Measurements from ENCODE around the gene AAR2. TPM values are rescaled to one million over a fixed set of nuclear protein-coding genes. Genes with fewer than 3 reads are reported as not detected.

The AAR2 gene
- total and polyA plus RNA-seq, 4 donors, result 14.1 to 17.9 (median 17.4) TPM

DNA sequence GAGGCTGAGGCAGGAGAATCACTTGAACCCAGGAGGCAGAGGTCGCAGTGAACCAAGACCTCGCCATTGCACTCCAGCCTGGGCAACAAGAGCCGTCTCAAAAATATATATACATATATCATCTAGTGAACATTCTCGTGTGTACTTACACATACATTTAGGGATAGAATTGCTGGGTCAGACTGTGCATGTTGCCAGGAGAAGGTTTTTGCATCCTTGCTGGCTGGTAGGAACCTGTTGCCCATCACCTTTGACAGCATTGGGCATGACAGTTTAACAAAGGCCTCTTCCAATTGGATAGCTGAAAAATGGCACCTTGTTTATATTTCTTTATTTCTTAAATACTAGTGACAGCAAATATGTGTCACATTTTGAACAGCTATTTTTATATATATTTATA is 5.4 kb downstream of the AAR2 start:
- Histone ChIP-seq H3K36me3 (ENCODE audit: control insufficient read depth in 4 of 4, insufficient read depth in 3 of 4, low read depth in 1 of 4, low read length in 3 of 4) (peaks cover 9 to 53% (median 43%) of the 10 kb centered on the region in 4 donors), H3K9me3 (ENCODE audit: control insufficient read depth in 4 of 4, low read length in 3 of 4) (no peaks in the 10 kb centered on the region), H3K4me1 (ENCODE audit: control insufficient read depth in 4 of 4, insufficient read depth in 4 of 4, low read length in 3 of 4) (peaks cover 5 to 20% (median 16%) of the 10 kb centered on the region in 4 donors), H3K27ac (ENCODE audit: low read depth in 1 of 2, low read length in 2 of 2) (no peak overlapping the region), H3K9ac (ENCODE audit: low read depth in 1 of 2, low read length in 2 of 2) (no peak overlapping the region), H3K27me3 (ENCODE audit: control insufficient read depth in 4 of 4, insufficient read depth in 4 of 4, low read length in 3 of 4) (no peaks in the 10 kb centered on the region), H3K4me3 (ENCODE audit: low read depth in 1 of 3, low read length in 3 of 3) (no peak overlapping the region)
- WGBS, result 96% methylated on average over 4 of the region's 4 CpGs
- no peak for DNase-seq (ENCODE audit: low spot score)
- TF ChIP-seq NR2F2 (IDR thresholded peaks at IDR 0.05), result no peak
- no peak for TF ChIP-seq EGR1 (IDR thresholded peaks at IDR 0.05; ENCODE audit: low read depth in 2 of 2)
- no peak for TF ChIP-seq FOXA2 (IDR thresholded peaks at IDR 0.05)
- TF ChIP-seq, protein P1, sequence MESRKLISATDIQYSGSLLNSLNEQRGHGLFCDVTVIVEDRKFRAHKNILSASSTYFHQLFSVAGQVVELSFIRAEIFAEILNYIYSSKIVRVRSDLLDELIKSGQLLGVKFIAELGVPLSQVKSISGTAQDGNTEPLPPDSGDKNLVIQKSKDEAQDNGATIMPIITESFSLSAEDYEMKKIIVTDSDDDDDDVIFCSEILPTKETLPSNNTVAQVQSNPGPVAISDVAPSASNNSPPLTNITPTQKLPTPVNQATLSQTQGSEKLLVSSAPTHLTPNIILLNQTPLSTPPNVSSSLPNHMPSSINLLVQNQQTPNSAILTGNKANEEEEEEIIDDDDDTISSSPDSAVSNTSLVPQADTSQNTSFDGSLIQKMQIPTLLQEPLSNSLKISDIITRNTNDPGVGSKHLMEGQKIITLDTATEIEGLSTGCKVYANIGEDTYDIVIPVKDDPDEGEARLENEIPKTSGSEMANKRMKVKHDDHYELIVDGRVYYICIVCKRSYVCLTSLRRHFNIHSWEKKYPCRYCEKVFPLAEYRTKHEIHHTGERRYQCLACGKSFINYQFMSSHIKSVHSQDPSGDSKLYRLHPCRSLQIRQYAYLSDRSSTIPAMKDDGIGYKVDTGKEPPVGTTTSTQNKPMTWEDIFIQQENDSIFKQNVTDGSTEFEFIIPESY (IDR thresholded peaks at IDR 0.05), result no peak
- TF ChIP-seq HNF4G (IDR thresholded peaks at IDR 0.05), result no peak

DNA sequence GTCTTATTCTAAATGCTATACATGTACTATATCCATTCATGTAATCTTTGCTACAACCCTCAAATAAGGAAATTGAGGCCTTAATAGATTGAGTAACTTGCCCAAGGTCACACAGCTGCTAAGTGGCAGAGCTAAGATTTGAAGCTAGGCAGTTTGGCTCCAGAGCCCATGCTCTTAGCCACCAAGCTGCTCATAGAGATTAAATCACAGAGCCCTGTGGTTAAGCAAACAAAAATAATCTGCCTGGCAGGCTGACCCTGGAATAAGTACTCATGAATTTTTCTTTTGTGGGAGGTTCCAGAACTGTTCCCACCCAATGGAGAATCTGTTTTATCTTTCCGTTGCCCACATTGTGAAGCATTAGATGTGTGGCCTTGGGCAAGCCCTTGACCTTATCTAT is 7.4 kb downstream of the AAR2 start:
- Histone ChIP-seq H3K4me1 (ENCODE audit: control insufficient read depth in 4 of 4, insufficient read depth in 4 of 4, low read length in 3 of 4) (peaks cover 0 to 2% (median 1%) of the 10 kb centered on the region in 4 donors), H3K9ac (ENCODE audit: low read depth in 1 of 2, low read length in 2 of 2) (no peak overlapping the region), H3K4me3 (ENCODE audit: low read depth in 1 of 3, low read length in 3 of 3) (no peak overlapping the region), H3K27me3 (ENCODE audit: control insufficient read depth in 4 of 4, insufficient read depth in 4 of 4, low read length in 3 of 4) (no peaks in the 10 kb centered on the region), H3K36me3 (ENCODE audit: control insufficient read depth in 4 of 4, insufficient read depth in 3 of 4, low read depth in 1 of 4, low read length in 3 of 4) (peaks cover 9 to 66% (median 51%) of the 10 kb centered on the region in 4 donors), H3K9me3 (ENCODE audit: control insufficient read depth in 4 of 4, low read length in 3 of 4) (no peaks in the 10 kb centered on the region), H3K27ac (ENCODE audit: low read depth in 1 of 2, low read length in 2 of 2) (no peak overlapping the region)
- WGBS, result 85% methylated on average over 1 of the region's 1 CpG
- no peak for DNase-seq (ENCODE audit: low spot score)
- TF ChIP-seq FOXA1 (IDR thresholded peaks at IDR 0.05), result no peak
- TF ChIP-seq NR2F2 (IDR thresholded peaks at IDR 0.05), result no peak

DNA sequence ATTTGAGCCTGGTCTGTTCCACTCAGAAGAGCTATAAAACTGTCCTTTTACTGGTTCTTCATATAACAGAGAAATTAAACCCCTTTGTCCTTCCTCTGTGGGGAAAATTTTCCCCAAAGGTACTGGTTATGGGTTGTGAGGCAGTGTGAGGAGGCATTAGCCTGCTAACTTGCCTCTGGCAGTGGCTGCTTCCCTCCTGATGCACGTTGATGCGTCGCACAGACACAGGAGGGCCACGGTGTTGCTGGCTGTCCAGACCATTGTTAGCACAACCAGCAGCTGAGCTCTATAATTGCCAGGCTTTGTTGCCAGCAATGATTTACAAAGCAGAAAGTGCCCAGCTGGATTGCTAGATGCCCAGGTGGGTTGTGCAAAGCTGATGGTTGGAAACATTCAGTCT is 10.1 kb downstream of the AAR2 start:
- TF ChIP-seq, protein P2, sequence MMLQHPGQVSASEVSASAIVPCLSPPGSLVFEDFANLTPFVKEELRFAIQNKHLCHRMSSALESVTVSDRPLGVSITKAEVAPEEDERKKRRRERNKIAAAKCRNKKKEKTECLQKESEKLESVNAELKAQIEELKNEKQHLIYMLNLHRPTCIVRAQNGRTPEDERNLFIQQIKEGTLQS (IDR thresholded peaks at IDR 0.05), result no peak
- TF ChIP-seq FOXA1 (IDR thresholded peaks at IDR 0.05), result no peak
- no peak for TF ChIP-seq EGR1 (IDR thresholded peaks at IDR 0.05; ENCODE audit: low read depth in 2 of 2)
- TF ChIP-seq HNF4G (IDR thresholded peaks at IDR 0.05), result no peak
- no peak for TF ChIP-seq SP1 (IDR thresholded peaks at IDR 0.05)
- TF ChIP-seq, protein P1 (IDR thresholded peaks at IDR 0.05), result no peak
- no peak for TF ChIP-seq HNF4A (conservative IDR thresholded peaks at IDR 0.05)
- no peak for TF ChIP-seq TAF1 (conservative IDR thresholded peaks at IDR 0.05)
- no peak for TF ChIP-seq JUND (IDR thresholded peaks at IDR 0.05)
- no peak for TF ChIP-seq NR2F2 (IDR thresholded peaks at IDR 0.05)
- TF ChIP-seq, protein P3, sequence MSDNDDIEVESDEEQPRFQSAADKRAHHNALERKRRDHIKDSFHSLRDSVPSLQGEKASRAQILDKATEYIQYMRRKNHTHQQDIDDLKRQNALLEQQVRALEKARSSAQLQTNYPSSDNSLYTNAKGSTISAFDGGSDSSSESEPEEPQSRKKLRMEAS (IDR thresholded peaks at IDR 0.05), result no peak
- Histone ChIP-seq H3K27me3 (ENCODE audit: control insufficient read depth in 4 of 4, insufficient read depth in 4 of 4, low read length in 3 of 4) (no peaks in the 10 kb centered on the region), H3K4me1 (ENCODE audit: control insufficient read depth in 4 of 4, insufficient read depth in 4 of 4, low read length in 3 of 4) (no peaks in the 10 kb centered on the region), H3K9ac (ENCODE audit: low read depth in 1 of 2, low read length in 2 of 2) (no peak overlapping the region), H3K9me3 (ENCODE audit: control insufficient read depth in 4 of 4, low read length in 3 of 4) (no peaks in the 10 kb centered on the region), H3K4me3 (ENCODE audit: low read depth in 1 of 3, low read length in 3 of 3) (no peak overlapping the region), H3K27ac (ENCODE audit: low read depth in 1 of 2, low read length in 2 of 2) (no peak overlapping the region), H3K36me3 (ENCODE audit: control insufficient read depth in 4 of 4, insufficient read depth in 3 of 4, low read depth in 1 of 4, low read length in 3 of 4) (peaks cover 13 to 55% (median 49%) of the 10 kb centered on the region in 4 donors)
- DNase-seq (ENCODE audit: low spot score), result no peak
- WGBS, result 97% methylated on average over 4 of the region's 4 CpGs
